ENCODE results near the gene CFAP45. TPM values are rescaled to one million over a fixed set of nuclear protein-coding genes. Genes with fewer than 3 reads are reported as not detected.

The CFAP45 gene
- total and polyA plus RNA-seq, 9 of the 15 experiments (the other 6 are each of a cell fraction or from before 2014, with no cell fraction given) = 0.65 to 2.4 (median 1.5) TPM

DNA sequence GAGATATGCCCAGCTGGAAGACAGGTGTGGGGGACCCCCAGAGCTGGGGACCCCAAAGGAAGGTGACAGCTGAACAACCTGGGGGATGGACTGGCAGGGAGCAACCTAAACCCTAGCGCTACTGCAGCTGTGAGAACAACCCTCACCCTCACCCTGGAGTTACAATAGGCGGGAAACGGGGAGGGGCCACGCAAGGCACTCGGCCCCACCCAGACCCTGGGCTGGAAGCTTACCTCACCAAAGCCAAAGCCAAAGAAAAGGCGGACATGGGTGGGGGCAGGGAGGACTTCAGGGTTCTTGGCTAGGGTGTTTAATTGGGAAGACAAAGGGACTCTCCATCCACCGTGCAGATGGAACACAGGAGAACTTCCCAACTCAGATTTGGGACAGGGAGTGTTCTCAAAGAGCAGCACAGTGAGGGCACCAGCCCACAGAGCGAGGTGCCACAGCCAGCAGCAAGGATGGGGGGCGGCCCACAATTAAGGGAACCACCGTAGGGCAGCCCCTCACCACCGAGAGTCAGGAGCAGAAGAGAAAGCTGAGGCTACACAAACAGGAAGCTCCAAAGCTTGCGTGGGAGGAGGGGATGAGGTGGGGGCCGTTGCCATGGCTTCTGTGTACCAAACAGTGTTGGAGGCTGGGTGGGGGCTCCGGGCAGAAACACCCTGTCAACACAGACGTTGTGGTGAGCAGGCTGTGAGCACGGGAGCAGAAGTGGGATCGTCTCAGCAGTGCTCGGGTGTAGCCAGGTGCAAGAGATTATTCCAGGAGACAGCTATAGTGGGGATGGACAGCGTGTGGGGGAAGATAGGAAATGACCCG lies 23.4 kb upstream of the CFAP45 start (continued):
- TF ChIP-seq MLLT1 (IDR thresholded peaks at IDR 0.05) (peak in 1 of 2 experiments; percentile 77; a peak in 3 of 4 replicates), ETV6 (IDR thresholded peaks at IDR 0.05; ENCODE audit: borderline replicate concordance in 1 of 2, low read depth in 2 of 2, low read length in 1 of 2) (peak in 1 of 2 experiments; percentile 13; a peak in 2 of 4 replicates), ETV6 (CRISPR knock-in tag; IDR thresholded peaks at IDR 0.05; ENCODE audit: borderline replicate concordance) (0 out of 2 replicates have a peak, but pooled peaks have one; percentile 23), TSHZ1 (CRISPR knock-in tag; IDR thresholded peaks at IDR 0.05) (no peak), ZNF764 (CRISPR knock-in tag; IDR thresholded peaks at IDR 0.05; ENCODE audit: low read depth) (no peak), ZFX (CRISPR knock-in tag; IDR thresholded peaks at IDR 0.05) (peak; percentile 58), ARID1B (IDR thresholded peaks at IDR 0.05) (peak; percentile 69), GTF2E2 (tag; IDR thresholded peaks at IDR 0.05) (0 out of 2 replicates have a peak, but pooled peaks have one; percentile 51), NELFE (IDR thresholded peaks at IDR 0.05; ENCODE audit: insufficient read depth, insufficient read length) (no peak), MYNN (IDR thresholded peaks at IDR 0.05) (no peak), MYNN (CRISPR knock-in tag; IDR thresholded peaks at IDR 0.05) (no peak), EP400 (IDR thresholded peaks at IDR 0.05) (peak; percentile 49; the same call in 1 of the 2 replicates), USF2 (CRISPR knock-in tag; IDR thresholded peaks at IDR 0.05) (no peak)
- TF ChIP-seq, protein P1, sequence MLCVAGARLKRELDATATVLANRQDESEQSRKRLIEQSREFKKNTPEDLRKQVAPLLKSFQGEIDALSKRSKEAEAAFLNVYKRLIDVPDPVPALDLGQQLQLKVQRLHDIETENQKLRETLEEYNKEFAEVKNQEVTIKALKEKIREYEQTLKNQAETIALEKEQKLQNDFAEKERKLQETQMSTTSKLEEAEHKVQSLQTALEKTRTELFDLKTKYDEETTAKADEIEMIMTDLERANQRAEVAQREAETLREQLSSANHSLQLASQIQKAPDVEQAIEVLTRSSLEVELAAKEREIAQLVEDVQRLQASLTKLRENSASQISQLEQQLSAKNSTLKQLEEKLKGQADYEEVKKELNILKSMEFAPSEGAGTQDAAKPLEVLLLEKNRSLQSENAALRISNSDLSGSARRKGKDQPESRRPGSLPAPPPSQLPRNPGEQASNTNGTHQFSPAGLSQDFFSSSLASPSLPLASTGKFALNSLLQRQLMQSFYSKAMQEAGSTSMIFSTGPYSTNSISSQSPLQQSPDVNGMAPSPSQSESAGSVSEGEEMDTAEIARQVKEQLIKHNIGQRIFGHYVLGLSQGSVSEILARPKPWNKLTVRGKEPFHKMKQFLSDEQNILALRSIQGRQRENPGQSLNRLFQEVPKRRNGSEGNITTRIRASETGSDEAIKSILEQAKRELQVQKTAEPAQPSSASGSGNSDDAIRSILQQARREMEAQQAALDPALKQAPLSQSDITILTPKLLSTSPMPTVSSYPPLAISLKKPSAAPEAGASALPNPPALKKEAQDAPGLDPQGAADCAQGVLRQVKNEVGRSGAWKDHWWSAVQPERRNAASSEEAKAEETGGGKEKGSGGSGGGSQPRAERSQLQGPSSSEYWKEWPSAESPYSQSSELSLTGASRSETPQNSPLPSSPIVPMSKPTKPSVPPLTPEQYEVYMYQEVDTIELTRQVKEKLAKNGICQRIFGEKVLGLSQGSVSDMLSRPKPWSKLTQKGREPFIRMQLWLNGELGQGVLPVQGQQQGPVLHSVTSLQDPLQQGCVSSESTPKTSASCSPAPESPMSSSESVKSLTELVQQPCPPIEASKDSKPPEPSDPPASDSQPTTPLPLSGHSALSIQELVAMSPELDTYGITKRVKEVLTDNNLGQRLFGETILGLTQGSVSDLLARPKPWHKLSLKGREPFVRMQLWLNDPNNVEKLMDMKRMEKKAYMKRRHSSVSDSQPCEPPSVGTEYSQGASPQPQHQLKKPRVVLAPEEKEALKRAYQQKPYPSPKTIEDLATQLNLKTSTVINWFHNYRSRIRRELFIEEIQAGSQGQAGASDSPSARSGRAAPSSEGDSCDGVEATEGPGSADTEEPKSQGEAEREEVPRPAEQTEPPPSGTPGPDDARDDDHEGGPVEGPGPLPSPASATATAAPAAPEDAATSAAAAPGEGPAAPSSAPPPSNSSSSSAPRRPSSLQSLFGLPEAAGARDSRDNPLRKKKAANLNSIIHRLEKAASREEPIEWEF (CRISPR knock-in tag; IDR thresholded peaks at IDR 0.05) = no peak

All from K562 (cell line).